SU-DHL-6 (cell line): Measurements from ENCODE around the gene GNGT2.

Experiments
- CTCF ChIP-seq: fragments of 200-600 bp; sonication (generic); IDR thresholded peaks from one replicate; pipeline ENCODE4 v1.5.1; 2017; ENCODE audit warnings: antibody characterized with exemption, mild to moderate bottlenecking, low read length, moderate library complexity; ENCODE audit not compliant: insufficient read depth, poor library complexity, severe bottlenecking
- EZH2phosphoT487 ChIP-seq: fragments of 200-600 bp; sonication (generic), shearing (Covaris generic); conservative IDR thresholded peaks from 2 replicates; pipeline ENCODE4 v1.6.1; 2018; ENCODE audit warnings: mild to moderate bottlenecking, antibody characterized with exemption, low read length, moderate library complexity, mixed read lengths

GRCh38 chr17:49183801-49184200 lies 26.6 kb downstream of the GNGT2 start:
- TF ChIP-seq CTCF (no peak), EZH2phosphoT487 (no peak)
